AG09309 (cell line): ENCODE measurements around the gene MRGPRD.

Source experiments
- DNase-seq: peaks from one replicate; pipeline ENCODE4 v3.0.0-alpha.2; 2010; ENCODE audit warnings: low read depth
- H3K4me3 ChIP-seq: 2 replicates; pipeline ENCODE4 v1.5.1; 2011; ENCODE audit warnings: mild to moderate bottlenecking, low read depth, low read length, moderate library complexity; ENCODE audit not compliant: control insufficient read depth
- TF ChIP-seq, protein P1 (sequence below): IDR thresholded peaks from 2 replicates; pipeline ENCODE4 v1.5.1; 2011; ENCODE audit warnings: mild to moderate bottlenecking, low read depth, low read length, inconsistent platforms; ENCODE audit not compliant: insufficient read depth, control insufficient read depth; ENCODE audit errors: missing control alignments

The MRGPRD gene

DNA sequence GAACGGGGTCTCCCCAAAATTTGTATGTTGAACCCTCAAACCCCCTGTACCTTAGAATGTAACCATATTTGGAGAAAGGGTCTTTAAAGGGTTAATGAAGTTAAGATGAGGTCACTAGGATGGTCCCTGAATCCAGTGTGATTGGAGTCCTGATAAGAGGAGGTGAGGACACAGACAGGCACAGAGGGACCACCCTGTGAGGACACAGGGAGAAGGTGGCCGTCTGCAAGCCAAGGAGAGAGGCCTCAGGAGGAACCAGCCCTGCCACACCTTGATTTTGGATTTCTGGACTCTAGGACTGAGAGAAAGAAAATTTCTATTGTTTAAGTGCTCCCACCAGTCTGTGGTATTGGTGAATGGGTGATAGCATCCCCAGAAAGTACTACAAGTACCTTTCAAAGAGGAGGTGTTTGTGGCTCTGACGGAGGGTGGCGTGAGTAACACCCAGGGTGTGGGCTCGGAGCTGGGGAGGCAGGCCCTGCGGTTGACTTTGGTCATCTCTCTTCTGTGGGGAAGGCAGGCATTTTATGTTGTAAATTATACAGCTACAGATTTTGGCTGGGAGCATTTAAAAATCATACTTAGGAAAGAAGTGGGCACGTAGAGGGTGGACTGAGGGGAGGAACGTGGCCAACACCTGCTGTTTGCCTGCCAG lies 18.4 kb upstream of the MRGPRD start:
- H3K4me3 ChIP-seq = no peak overlapping the region
- TF ChIP-seq, protein P1, sequence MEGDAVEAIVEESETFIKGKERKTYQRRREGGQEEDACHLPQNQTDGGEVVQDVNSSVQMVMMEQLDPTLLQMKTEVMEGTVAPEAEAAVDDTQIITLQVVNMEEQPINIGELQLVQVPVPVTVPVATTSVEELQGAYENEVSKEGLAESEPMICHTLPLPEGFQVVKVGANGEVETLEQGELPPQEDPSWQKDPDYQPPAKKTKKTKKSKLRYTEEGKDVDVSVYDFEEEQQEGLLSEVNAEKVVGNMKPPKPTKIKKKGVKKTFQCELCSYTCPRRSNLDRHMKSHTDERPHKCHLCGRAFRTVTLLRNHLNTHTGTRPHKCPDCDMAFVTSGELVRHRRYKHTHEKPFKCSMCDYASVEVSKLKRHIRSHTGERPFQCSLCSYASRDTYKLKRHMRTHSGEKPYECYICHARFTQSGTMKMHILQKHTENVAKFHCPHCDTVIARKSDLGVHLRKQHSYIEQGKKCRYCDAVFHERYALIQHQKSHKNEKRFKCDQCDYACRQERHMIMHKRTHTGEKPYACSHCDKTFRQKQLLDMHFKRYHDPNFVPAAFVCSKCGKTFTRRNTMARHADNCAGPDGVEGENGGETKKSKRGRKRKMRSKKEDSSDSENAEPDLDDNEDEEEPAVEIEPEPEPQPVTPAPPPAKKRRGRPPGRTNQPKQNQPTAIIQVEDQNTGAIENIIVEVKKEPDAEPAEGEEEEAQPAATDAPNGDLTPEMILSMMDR = no peak
- DNase-seq = no peak

DNA sequence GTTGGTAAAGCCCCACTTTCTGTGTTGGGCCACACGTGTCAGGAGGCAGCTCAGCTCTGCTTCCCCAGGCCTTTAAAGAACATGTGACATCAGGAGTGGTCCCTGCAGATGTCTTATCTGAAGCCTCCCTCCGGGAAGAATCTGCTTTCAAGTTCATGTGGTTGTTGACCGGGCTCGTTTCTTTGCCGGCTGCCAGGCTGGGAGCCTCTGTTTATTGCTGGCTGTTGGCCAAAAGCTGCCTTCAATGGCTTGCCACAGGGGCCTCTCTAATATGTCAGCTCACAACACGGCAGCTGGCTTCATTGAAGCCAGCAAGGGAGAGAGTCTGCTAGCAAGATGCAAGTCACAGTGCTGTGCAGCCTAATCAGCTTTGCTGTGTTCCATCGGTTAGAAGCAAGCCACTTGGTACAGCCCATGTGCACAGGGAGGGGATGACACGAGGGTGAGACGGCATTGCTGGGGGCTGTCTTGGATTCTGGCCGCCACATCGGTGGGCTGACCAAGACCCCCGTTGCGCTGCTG lies 17.7 kb upstream of the MRGPRD start:
- TF ChIP-seq, protein P1 = no peak
- DNase-seq = no peak
- H3K4me3 ChIP-seq = no peak overlapping the region

DNA sequence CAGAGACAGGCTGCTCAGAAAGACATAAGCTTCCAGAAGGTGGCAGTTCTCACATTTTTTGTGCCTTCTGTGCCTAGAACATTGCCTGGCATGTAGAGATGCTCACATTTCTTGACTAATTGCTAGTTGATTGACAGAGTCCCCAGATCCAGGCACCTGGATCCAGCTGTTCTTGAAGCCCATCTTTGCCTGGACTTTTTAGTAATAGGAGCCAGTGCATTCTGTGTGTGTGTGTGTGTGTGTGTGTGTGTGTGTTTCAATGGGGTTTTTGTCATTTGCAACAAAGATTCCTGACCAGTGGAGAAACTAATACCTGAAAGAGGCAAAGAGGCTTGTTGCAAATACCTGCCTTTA lies 17.2 kb upstream of the MRGPRD start:
- no peak overlapping the region for H3K4me3 ChIP-seq
- DNase-seq = no peak
- TF ChIP-seq, protein P1 = no peak

DNA sequence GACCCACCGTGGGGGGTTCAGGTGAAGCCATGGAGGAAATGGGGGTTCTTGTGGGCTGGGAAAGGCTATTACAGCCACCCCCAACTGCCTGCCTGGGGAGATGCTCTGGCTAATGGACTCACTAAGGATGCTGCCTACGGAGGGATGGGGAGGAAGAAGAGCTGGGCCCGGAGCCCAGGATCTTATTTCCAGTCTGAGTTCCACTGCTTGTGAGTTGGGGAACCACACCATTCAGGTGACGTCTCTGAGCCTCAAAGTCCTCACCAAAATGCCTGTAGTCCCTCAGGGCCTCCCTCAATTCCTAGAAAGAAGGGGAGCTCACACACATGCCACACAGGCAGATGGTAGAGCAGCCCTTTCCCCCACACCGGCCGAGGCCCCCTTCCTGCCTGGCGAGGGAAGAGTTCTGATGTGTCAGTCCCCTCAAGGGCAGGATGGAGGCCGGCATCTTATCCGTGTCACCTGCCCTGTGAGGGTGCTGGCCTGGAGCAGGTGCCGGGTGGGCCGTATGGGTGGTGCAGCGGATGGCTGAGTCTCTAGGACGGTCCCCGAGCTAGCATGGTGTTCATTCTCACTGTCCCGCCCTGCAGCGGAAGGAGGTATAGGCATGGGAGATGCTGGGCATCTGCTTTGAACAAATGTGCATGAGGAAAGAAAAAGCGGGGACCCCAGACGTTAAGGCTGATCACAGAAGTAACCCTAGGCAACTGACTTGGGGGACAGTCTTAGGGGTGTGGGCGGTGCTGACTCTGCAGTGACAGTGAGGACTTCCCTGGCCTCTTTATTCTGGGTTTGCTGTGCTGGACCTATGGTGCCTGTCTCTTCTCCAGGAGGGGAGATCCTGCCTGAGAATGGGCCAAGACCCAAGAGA lies 16.6 kb upstream of the MRGPRD start:
- TF ChIP-seq, protein P1 = no peak
- H3K4me3 ChIP-seq = no peak overlapping the region
- DNase-seq = no peak

DNA sequence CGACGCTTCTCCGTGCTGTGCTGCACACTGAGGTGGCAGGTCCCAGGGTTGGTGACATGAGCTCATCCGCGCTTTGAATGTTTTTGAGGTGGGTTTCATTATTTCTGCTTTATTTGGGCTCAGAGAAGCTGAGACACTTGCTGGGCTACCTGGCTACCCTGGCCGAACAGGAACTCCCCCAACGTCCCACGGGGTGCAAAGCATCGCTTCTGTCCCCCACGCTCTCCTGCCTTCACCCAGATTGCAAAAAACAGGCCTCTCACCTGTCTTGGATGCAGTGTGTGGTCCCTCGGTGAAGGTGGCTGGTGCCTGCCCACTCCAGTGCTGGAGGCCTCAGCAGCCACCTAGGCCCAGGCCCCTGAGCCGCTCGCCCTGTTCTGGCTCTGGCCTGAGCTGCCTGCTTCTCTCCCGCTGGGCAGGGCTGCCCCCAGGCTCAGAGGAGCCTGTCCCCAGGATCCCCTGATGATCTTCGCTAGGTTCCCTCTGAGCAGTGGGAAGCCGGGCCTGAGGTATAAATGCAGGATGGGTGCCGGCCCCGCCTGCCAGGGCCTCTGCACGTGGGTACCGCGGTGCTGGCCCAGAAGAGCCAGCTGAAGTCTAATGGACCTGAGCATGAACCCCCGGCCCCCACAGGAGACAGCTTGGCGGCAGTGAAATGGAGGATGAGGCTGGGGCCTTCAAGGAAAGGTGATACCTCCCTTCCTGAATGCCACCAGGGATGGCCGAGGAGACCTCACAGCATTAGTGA lies 15.8 kb upstream of the MRGPRD start:
- no peak overlapping the region for H3K4me3 ChIP-seq
- TF ChIP-seq, protein P1 = no peak
- DNase-seq = no peak

DNA sequence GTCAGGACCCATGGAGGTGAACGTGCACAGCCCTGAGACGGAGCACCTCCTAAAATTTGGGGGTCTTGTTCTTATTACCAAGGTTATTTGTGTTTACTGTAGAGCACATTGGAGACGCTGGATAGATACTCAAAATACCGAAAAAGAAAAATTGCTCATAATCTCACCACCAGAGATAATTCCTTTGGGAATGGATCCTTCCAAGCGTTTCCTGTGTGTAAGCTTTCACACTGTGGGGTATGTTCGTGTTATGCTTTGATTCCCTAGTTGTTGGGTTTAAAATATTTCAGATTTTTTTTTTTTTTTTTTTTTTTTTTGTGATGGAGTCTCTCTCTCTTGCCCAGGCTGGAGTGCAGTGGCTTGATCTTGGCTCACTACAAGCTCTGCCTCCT lies 14.1 kb upstream of the MRGPRD start:
- H3K4me3 ChIP-seq = no peak overlapping the region
- TF ChIP-seq, protein P1 = no peak
- no peak for DNase-seq
